Activated naive CD4-positive, alpha-beta T cell treated with Interleukin-2 at 50 U/mL for 16 hours (primary cell): ENCODE data around the gene CYB5B.

ENCODE experiments used
- DNase-seq: peaks from one replicate; pipeline ENCODE4 v3.0.0-alpha.2; 2020

Gene CYB5B

DNA sequence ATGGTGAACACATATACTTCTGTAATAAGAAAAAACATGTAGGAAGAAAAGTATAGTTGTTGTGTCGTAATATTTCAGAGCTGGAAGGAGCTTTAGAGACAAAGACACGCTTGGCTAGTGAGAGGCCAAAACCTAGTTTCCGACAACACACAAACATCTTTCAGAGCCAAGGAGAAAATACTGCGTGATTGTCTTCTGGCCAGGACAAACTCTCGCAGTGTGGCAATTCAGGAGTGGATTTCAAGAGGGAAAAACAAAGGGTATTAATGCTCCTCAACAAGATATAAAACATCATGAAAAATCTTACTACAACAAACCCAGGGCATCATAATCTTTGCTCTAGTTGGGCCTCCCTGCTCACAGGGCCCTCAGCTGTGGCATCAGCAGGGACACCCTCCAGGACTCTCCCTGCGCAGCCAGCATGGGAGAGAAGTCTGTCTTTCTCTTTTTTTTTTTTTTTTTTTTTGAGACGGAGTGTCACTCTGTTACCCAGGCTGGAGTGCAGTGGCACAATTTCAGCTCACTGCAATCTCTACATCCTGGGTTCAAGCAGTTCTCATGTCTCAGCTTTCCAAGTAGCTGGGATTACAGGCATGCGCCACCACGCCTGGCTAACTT, 66.4 kb downstream of the CYB5B start:
- no peak for DNase-seq

- DNase-seq = peak; percentile 36
Observed at GRCh38 chr16:69494991-69495392, 70.6 kb downstream of the CYB5B start.

- DNase-seq = no peak
Observed at GRCh38 chr16:69495821-69496220, 71.4 kb downstream of the CYB5B start.

DNA sequence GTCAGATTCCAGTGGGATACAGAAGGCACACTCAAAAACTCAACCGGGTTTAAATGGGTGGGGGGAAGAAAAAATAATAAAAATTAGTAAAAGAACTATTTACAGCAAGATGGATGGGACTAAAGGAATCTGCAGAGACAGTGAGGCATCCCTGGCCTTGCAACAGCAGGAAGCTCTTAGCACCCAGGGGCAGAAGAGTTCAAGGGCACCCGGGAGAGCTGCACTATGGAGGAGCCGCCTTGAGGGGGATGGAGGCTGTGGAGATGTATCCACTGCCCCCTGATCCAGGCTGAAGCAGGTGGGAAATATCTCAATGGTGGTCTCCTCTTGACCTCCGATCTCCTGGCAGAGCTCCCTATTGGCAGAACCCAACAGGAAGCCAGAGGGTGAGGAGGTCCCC, 72.0 kb downstream of the CYB5B start:
- no peak for DNase-seq

DNA sequence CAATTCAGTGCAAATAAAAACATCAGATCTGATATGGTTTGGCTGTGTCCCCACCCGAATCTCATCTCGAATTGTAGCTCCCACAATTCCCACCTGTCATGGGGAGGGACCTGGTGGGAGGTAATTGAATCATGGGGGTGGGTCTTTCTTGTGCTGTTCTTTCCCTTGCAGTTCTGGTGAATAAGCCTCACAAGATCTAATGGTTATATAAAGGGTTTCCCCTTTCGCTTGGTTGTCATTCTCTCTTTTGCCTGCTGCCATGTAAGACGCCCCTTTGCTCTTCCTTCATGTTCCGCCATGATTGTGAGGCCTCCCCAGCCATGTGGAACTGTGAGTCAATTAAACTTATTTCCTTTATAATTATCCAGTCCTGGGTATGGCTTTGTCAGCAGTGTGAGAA, 72.5 kb downstream of the CYB5B start:
- DNase-seq = no peak

DNA sequence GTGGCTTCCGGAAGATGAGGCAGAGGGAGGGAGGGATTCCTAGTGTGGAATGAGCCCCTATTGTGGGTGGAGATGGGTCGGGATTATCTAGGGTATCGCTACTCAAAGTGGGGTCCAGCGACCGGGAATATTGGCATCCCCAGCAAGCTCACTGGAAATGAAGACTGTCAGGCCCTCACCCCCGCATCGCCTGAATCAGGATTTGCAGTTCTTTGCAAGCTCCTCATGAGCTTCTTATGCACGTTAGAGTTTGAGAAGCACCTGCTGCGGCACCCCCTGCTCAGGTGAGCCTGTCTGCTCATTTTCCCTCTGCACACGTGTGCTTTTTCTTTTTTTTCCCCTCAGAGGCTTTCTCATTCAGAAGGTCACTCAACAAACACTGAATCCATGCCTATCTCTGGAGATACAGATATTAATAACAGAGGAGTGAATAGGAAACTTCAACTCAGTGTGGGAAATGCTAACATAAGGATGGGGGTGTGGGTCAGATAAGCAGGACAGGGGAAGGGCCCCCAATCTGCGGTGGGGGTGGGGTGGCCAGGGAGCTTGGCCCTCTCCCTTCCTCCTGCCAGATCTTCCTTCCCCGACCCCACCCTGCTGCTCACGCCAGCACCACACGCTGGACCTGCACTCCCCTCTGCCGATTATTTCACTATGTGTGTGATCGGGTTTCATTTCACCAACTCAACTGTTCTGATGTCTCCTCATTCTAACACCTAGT, 73.6 kb downstream of the CYB5B start:
- no peak for DNase-seq

GRCh38 chr16:69498926-69499325, 74.5 kb downstream of the CYB5B start:
- no peak for DNase-seq

DNA sequence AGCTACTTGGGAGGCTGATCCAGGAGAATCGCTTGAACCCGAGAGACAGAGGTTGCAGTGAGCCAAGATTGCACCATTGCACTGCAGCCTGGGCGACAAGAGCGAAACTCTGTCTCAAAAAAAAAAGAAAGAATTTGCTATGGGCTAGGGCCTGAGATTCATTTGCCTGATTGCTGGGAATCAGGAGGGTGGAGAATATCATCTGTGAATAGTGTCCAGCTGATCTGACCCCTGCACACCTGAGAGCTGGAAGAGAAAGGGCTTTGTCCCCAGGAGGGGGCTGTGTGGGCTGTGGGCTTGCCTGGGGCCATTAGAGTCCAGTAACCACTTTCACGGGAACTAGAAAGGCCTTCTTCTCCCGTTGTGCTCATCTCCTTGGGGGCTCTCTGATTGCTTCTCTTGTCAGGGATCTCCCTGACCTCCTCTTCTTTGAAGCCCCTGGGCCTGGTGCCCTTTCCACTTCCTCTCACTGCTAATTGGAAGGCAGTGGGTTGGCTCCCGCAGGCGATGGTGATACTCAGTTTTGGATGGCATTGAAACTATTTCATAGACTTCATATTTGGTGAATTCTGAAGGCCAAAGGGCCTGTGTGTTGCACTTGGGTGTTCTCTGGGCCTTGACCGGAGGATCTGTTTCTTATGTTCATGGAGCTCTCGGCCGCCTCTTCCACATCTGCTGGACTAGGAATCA, 75.3 kb downstream of the CYB5B start:
- DNase-seq = no peak

- DNase-seq = no peak
Observed at GRCh38 chr16:69500496-69500895, 76.1 kb downstream of the CYB5B start.

DNA sequence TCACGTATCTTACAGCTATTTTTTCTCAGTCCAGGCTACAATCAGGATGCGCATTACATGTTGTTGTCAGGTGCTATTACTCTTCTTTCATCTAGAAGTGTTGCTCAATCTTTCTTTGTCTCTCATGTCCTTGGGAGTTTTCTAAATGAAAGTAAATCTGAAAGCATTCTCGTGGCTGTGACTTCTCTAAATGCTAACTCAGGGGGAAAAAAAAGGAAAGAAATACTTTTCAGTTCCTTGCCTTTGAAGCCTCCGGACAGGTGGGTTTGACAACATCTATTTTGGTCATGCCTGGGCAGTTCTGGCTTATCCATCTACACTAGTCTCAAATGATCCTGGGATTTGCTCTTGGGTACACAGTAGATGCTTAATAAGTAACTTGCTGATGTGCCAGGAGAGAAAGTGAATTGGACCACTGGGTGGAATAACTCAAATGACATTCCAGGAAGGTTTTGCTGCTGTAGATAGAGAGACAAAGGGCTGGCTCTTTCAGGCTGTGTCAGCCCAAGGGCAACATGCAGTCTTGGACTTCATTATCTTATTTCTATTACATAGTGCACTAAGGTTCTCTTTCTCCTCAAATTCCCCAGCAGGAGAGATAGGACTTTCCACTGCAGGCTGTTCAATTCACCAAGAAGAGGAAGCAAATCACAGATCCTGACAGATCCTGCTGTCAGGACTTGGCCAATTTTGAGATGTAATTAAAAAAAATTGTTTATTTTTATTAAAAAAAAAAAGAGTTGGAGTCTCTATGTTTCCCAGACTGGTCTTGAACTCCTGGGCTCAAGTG, 77.7 kb downstream of the CYB5B start:
- no peak for DNase-seq

- no peak for DNase-seq
Observed at GRCh38 chr16:69503244-69503643, 78.8 kb downstream of the CYB5B start.

GRCh38 chr16:69508033-69508755, 83.8 kb downstream of the CYB5B start:
- no peak for DNase-seq

GRCh38 chr16:69509125-69509524, 84.7 kb downstream of the CYB5B start:
- DNase-seq = no peak

- DNase-seq = no peak
Observed at GRCh38 chr16:69511651-69512050, 87.2 kb downstream of the CYB5B start.

GRCh38 chr16:69513180-69513966, 89.0 kb downstream of the CYB5B start:
- no peak for DNase-seq

GRCh38 chr16:69514356-69514755, 89.9 kb downstream of the CYB5B start:
- DNase-seq = no peak
